Effector memory CD8-positive, alpha-beta T cell (primary cell): ENCODE data around the gene PCDH18.

Source experiments
- ATAC-seq: fragments of 150-1000 bp; cut with Tn5 transposase; replicated peaks from 2 replicates; pipeline ENCODE4 v1.10.0; 2021; ENCODE audit warnings: mild to moderate bottlenecking, moderate library complexity
- DNase-seq, 3 experiments: peaks; one replicate each; pipeline ENCODE4 v3.0.0; 2021
- H3K27ac Mint-ChIP-seq, 2 donors: one replicate each; pipeline ENCODE4 v1.8.0; 2022; ENCODE audit warnings: mild to moderate bottlenecking in 2 of 2, mixed read lengths in 2 of 2, moderate library complexity in 2 of 2
- H3K27me3 Mint-ChIP-seq, 2 donors: one replicate each; pipeline ENCODE4 v1.8.0; 2022; ENCODE audit warnings: mixed read lengths in 2 of 2
- H3K36me3 Mint-ChIP-seq: one replicate; pipeline ENCODE4 v1.8.0; 2022; ENCODE audit warnings: mild to moderate bottlenecking, moderate library complexity, mixed read lengths; ENCODE audit not compliant: insufficient read depth
- H3K4me1 Mint-ChIP-seq, 2 donors: one replicate each; pipeline ENCODE4 v1.8.0; 2022; ENCODE audit warnings: low read depth in 2 of 2, mixed read lengths in 2 of 2
- H3K4me3 Mint-ChIP-seq, 2 donors: one replicate each; pipeline ENCODE4 v1.8.0; 2022; ENCODE audit warnings: mild to moderate bottlenecking in 2 of 2, mixed read lengths in 2 of 2, moderate library complexity in 2 of 2
- H3K9me3 Mint-ChIP-seq, 2 donors: one replicate each; pipeline ENCODE4 v1.8.0; 2022; ENCODE audit warnings: mixed read lengths in 2 of 2
- total RNA-seq, 9 experiments: gene quantifications; one replicate each; lab custom pipeline; 2026; lab: John Stamatoyannopoulos, UW

Gene PCDH18, protein sequence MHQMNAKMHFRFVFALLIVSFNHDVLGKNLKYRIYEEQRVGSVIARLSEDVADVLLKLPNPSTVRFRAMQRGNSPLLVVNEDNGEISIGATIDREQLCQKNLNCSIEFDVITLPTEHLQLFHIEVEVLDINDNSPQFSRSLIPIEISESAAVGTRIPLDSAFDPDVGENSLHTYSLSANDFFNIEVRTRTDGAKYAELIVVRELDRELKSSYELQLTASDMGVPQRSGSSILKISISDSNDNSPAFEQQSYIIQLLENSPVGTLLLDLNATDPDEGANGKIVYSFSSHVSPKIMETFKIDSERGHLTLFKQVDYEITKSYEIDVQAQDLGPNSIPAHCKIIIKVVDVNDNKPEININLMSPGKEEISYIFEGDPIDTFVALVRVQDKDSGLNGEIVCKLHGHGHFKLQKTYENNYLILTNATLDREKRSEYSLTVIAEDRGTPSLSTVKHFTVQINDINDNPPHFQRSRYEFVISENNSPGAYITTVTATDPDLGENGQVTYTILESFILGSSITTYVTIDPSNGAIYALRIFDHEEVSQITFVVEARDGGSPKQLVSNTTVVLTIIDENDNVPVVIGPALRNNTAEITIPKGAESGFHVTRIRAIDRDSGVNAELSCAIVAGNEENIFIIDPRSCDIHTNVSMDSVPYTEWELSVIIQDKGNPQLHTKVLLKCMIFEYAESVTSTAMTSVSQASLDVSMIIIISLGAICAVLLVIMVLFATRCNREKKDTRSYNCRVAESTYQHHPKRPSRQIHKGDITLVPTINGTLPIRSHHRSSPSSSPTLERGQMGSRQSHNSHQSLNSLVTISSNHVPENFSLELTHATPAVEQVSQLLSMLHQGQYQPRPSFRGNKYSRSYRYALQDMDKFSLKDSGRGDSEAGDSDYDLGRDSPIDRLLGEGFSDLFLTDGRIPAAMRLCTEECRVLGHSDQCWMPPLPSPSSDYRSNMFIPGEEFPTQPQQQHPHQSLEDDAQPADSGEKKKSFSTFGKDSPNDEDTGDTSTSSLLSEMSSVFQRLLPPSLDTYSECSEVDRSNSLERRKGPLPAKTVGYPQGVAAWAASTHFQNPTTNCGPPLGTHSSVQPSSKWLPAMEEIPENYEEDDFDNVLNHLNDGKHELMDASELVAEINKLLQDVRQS
- 0 to 1.3 (median 0.07) reads per million in 9 experiments for total RNA-seq

DNA sequence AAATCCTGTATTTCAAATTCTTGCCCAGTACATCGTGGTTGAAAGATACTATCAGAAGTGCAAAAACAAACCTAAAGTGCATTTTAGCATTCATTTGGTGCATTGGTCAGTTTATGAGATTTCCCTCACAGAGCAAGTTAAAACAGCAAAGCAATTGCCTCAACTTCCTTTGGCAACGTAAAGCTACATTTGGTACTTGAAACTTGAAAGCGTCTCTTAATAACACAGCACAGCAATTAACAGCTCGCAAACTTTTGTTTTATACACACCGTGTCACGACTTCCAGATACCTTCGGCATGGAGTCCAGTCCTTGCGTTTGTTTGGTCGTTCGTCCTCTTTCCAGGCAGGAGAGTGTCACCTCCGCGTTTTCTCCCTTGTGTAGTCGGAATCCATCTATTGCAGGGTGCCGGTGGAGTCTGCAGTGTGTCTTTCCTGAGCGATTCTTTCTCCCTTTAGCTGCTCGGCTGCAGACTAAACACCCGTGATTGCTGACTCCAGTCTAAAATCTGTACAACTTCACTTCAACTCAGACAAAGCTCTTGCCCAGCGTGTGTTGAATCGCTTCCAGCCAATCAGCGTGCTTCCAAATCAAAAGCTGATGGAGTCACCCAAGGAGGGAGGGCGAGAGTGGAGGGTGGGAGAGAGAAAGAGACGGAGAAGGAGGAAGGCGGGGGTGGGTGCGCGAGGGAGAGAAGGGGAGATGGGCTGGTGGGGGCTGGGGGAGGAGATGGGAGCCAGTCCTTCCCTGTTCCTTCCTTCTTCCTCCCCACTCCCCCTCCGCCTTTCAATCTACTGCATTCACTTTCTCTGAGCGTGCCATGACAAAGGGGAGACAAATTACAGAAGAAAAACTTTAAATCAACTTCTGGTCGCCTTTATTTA, at the start of gene PCDH18:
TSS of gene PCDH18 (minus strand) at position 509 of the 883 bp plus-strand sequence. CDS start at position 103, 406 bp downstream.
- Mint-ChIP-seq H3K9me3 (peaks cover 1 to 5% of the 10 kb centered on the region in 2 donors), H3K27me3 (no peaks in the 10 kb centered on the region), H3K36me3 (no peaks in the 10 kb centered on the region), H3K27ac (no peak within 1 kb of the TSS), H3K4me1 (no peaks in the 10 kb centered on the region), H3K4me3 (no peak within 1 kb of the TSS)
- DNase-seq (no peak), ATAC-seq (no peak)

DNA sequence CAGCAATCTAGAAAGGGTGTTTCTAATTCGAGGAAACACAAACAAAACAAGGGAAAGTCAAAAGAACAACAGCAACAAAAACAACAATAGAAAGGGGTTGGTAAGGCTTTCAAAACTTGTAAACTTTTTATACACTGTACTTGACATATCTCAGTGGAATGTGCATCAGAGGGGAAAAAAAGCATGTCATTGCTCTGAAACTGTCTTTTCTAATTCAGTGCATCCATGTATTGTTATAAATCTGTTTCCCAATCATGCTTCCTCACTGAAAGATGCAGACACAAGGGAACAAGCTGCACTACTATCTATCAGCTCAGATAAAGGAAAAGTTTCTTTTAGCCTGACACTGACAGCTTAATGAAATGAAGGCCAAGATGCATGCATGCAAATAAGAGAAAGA, 44.2 kb upstream of the PCDH18 start:
- no peak for ATAC-seq

DNA sequence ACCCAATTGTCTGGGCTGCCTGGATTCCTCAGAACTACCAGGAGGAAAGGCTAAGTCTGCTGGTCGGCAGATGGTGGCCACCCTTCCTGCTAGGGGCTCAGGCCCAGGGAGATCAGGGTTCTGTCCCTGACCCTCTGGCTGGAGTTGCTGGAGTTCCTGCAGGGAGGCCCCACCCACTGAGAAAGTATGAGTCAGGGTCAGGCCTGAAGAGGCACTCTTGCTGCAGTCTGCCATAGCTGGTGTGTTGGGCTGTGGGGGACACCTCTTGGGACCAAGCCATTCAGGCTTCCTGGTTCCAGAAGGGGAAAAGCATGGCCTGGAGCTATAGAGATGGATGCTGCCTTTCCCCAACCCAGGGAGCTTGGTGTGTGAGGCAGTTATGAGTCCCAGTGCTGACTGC, 40.4 kb upstream of the PCDH18 start:
- no peaks in the 10 kb centered on the region for H3K36me3 Mint-ChIP-seq
- no peaks in the 10 kb centered on the region for H3K27me3 Mint-ChIP-seq
- no peaks in the 10 kb centered on the region for H3K4me1 Mint-ChIP-seq
- peaks cover 12 to 31% of the 10 kb centered on the region in 2 donors for H3K9me3 Mint-ChIP-seq
- no peak for ATAC-seq
- H3K4me3 Mint-ChIP-seq, result no peak overlapping the region
- no peak for DNase-seq
- no peak overlapping the region for H3K27ac Mint-ChIP-seq

More for the DNA sequence above, 44.2 kb upstream of the PCDH18 start:
- no peak overlapping the region for H3K4me3 Mint-ChIP-seq
- peaks cover 13 to 14% of the 10 kb centered on the region in 2 donors for H3K9me3 Mint-ChIP-seq
- no peaks in the 10 kb centered on the region for H3K4me1 Mint-ChIP-seq
- no peak for DNase-seq
- no peak overlapping the region for H3K27ac Mint-ChIP-seq
- no peaks in the 10 kb centered on the region for H3K27me3 Mint-ChIP-seq
- H3K36me3 Mint-ChIP-seq, result no peaks in the 10 kb centered on the region

DNA sequence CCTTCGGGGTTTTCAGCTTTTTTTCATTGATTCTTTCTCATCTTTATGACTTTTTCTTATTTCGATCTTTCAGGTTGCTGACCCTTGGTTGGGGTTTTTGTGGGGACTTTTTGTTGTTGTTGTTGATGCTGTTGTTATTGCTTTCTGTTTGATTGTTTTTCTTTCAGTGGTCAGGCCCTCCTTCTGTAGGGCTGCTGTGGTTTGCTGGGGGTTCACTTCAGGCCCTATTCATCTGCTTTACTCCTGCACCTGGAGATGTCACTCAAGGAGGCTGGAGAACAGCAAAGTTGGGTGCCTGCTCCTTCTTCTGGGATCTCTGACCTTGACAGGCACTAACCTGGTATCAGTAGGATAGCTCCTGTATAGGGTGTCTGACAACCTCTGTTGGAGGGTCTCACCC, 39.9 kb upstream of the PCDH18 start:
- H3K27ac Mint-ChIP-seq, result no peak overlapping the region
- no peaks in the 10 kb centered on the region for H3K27me3 Mint-ChIP-seq
- peaks cover 12 to 31% of the 10 kb centered on the region in 2 donors for H3K9me3 Mint-ChIP-seq
- ATAC-seq, result no peak
- no peak overlapping the region for H3K4me3 Mint-ChIP-seq
- no peaks in the 10 kb centered on the region for H3K36me3 Mint-ChIP-seq
- H3K4me1 Mint-ChIP-seq, result no peaks in the 10 kb centered on the region
- DNase-seq, result no peak

DNA sequence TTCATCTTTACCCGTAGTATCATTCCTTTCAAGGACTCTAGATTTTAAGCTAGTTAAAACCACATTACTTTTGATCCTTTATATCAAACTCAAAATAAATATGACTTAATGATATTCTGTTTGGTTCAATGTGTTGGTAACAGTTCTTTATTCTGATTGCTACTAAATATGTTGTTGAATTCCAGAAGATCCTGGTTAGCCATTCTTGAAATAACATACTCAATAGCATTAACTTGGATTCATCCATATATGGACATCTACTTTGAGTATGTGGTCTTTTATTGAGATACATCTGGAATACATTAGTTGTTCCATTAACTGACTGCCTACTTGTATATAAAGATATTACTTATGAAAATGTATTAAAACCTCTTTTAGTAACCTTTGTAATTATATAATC, 27.5 kb upstream of the PCDH18 start:
- ATAC-seq (no peak), DNase-seq (no peak)
- no peaks in the 10 kb centered on the region for H3K36me3 Mint-ChIP-seq
- no peak overlapping the region for H3K4me3 Mint-ChIP-seq
- no peaks in the 10 kb centered on the region for H3K4me1 Mint-ChIP-seq
- H3K27me3 Mint-ChIP-seq, result no peaks in the 10 kb centered on the region
- no peak overlapping the region for H3K27ac Mint-ChIP-seq
- peaks cover 4 to 13% of the 10 kb centered on the region in 2 donors for H3K9me3 Mint-ChIP-seq

DNA sequence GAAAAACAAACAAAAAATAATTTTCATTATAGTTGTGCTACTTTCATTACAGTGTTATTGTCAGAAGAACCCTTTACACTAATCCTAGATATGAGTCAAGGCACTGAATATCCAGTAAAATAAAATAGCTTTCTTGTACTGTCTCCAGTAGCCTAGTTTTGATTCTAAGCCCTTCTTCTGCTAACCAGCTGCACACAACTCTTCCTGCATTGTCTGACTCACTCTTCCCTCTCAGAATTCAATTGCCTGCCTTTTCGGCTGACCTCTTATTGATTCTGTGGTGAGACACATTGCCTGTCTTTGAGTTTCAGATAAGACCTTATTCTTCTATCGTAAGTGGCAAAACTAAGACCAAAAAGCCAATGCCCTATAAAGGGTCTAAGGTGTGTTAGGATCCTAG, 26.7 kb upstream of the PCDH18 start:
- no peak for ATAC-seq
- no peaks in the 10 kb centered on the region for H3K4me1 Mint-ChIP-seq
- peaks cover 7 to 13% of the 10 kb centered on the region in 2 donors for H3K9me3 Mint-ChIP-seq
- H3K27ac Mint-ChIP-seq, result no peak overlapping the region
- no peak overlapping the region for H3K4me3 Mint-ChIP-seq
- H3K27me3 Mint-ChIP-seq, result no peaks in the 10 kb centered on the region
- no peaks in the 10 kb centered on the region for H3K36me3 Mint-ChIP-seq
- no peak for DNase-seq

DNA sequence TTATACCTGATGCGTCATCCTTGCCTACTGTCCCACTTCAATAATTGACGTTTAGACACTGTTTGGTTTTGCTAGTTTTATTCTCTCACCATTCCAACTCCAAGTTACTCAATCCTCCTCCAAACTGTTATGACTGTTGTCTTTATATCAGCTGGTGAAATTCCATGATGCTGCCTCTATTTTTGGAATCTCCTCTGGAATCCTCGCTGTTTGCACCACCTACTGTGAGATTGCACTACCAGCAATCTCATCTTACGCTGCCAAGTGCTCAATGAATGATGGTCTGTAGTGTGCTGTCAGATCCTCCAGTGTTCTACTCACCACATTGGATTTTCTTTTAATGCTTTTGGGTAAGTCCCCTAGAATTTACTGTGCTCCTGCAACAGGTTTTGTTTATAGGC, 13.2 kb upstream of the PCDH18 start:
- no peak for ATAC-seq
- H3K9me3 Mint-ChIP-seq, result peaks cover 0 to 2% of the 10 kb centered on the region in 2 donors
- H3K27ac Mint-ChIP-seq, result no peak overlapping the region
- no peak for DNase-seq
- H3K27me3 Mint-ChIP-seq, result no peaks in the 10 kb centered on the region
- no peaks in the 10 kb centered on the region for H3K36me3 Mint-ChIP-seq
- H3K4me1 Mint-ChIP-seq, result no peaks in the 10 kb centered on the region
- no peak overlapping the region for H3K4me3 Mint-ChIP-seq

DNA sequence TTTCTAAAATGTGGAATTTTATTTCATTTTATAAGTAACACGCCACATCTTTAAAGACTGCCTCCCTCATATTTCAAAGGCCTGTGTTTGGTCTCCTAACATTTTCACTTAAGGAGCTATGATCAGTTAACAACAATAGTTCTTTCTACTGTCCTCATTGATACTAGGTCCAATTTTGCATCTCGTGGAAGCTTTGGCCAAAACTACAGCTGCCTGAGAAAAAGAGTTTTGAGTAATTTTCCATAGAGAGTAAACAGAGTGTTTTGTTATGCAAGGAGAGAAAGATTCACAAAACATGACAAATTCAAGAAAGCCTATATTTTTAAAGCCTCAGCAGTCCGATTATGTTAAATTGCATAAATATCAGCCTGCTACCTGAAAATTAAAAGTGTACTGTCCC, 11.4 kb upstream of the PCDH18 start:
- H3K27me3 Mint-ChIP-seq, result no peaks in the 10 kb centered on the region
- H3K4me3 Mint-ChIP-seq, result no peak overlapping the region
- H3K36me3 Mint-ChIP-seq, result no peaks in the 10 kb centered on the region
- no peaks in the 10 kb centered on the region for H3K4me1 Mint-ChIP-seq
- ATAC-seq (no peak), DNase-seq (no peak)
- no peak overlapping the region for H3K27ac Mint-ChIP-seq
- peaks cover 0 to 2% of the 10 kb centered on the region in 2 donors for H3K9me3 Mint-ChIP-seq

DNA sequence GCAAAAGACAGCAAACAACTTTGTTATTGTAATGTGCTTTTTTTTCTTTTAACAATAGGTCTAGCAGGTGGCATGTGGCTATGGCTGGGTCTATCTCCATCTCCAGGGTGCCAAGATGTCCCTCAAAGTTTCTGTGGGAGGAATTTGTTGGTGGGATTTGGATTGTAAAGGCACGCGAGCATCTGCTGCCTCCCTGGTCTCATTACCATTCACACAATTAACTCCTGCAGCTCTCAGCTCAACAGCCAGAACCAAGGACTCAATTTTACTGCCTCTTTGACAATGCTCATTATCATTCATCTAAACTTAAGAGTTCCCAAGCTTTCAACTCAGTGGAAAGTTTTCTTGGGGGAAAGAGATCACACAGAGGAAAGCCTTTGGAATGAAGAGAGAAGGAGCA, 10.9 kb upstream of the PCDH18 start:
- no peak overlapping the region for H3K27ac Mint-ChIP-seq
- no peaks in the 10 kb centered on the region for H3K27me3 Mint-ChIP-seq
- H3K36me3 Mint-ChIP-seq, result no peaks in the 10 kb centered on the region
- H3K9me3 Mint-ChIP-seq, result peaks cover 0 to 2% of the 10 kb centered on the region in 2 donors
- H3K4me3 Mint-ChIP-seq, result no peak overlapping the region
- no peaks in the 10 kb centered on the region for H3K4me1 Mint-ChIP-seq
- DNase-seq (no peak), ATAC-seq (no peak)

DNA sequence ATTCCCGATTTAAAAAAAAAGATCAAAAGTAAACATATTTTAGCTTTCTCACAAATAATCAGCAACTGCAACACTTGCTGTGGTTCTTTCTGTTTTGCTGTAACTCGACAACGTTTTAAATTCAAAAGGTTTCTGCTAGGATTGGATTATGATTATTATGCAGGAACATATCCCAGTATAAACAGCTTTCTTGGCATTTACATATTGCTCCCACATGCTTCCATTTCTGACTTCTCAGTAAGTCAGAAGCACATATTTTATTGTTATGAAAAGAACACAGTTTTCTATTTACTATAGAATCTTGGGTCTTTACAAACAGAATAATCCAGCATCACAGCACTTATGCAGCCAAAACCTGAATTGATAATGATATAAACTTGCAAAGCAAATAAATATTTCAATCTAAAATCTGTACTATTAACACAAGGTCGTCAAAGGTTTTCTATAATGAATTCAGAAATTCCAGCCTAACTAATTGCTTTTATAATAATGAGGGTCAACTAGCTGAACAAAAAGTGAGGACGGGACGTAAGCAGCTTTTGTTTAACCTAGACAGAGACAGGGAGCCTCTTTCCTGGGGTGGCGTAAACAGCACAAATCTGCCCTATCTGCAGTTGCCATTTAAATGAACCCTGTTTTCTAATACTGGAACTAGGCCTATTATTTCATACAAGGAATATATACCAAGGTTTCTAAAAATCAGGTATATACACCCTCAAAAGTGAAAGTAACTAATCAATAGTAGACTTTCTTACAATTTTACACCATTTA, 9.8 kb upstream of the PCDH18 start:
- H3K36me3 Mint-ChIP-seq, result no peaks in the 10 kb centered on the region
- H3K27me3 Mint-ChIP-seq, result no peaks in the 10 kb centered on the region

DNA sequence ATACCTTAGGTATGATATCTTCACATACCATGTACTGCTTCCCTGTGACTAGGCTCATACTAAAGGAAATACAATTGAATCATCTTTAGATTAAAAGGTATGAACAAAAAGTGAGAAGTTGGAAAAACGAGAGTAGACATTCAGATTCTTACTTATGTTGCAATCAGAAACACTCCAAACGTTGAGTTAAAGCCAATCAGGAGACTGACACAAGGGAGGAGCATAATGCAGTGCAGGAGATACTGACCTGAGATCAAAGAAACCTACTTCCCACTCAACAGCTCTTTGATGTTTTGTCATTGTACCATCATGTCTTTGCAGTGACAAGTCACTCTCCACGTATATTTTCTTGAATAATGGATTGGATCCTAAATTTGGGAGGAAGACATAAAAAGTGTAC, 8.9 kb upstream of the PCDH18 start:
- peaks cover 1 to 5% of the 10 kb centered on the region in 2 donors for H3K9me3 Mint-ChIP-seq
- no peaks in the 10 kb centered on the region for H3K4me1 Mint-ChIP-seq
- no peak for ATAC-seq
- H3K36me3 Mint-ChIP-seq, result no peaks in the 10 kb centered on the region
- no peak overlapping the region for H3K27ac Mint-ChIP-seq
- DNase-seq, result no peak
- H3K27me3 Mint-ChIP-seq, result no peaks in the 10 kb centered on the region
- no peak overlapping the region for H3K4me3 Mint-ChIP-seq

More for the DNA sequence above, 9.8 kb upstream of the PCDH18 start:
- H3K4me1 Mint-ChIP-seq, result no peaks in the 10 kb centered on the region
- peaks cover under 1% of the 10 kb centered on the region in 2 donors for H3K9me3 Mint-ChIP-seq
- ATAC-seq (no peak), DNase-seq (no peak)
- no peak overlapping the region for H3K4me3 Mint-ChIP-seq
- H3K27ac Mint-ChIP-seq, result no peak overlapping the region

DNA sequence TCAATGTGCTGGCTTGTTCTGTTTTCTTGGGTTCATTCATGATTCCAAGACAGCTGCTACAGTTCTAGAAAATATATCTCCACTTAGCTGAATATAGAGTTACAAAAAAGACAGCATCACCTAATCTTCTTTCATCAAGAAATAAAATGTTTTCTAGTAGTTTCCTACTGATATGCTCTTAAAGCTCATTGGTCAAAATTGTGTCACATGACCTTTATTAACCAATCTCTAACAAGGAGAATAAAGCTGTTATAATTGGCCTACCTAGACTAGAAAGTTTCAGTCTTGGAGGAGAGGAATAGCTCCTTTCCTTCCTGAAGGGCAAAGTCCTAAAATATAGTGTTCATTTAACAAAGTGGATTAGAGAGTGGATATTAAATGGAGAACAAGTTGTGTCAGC, 8.1 kb upstream of the PCDH18 start:
- ATAC-seq (no peak), DNase-seq (no peak)
- Mint-ChIP-seq H3K27me3 (no peaks in the 10 kb centered on the region), H3K9me3 (peaks cover 1 to 5% of the 10 kb centered on the region in 2 donors), H3K36me3 (no peaks in the 10 kb centered on the region), H3K4me1 (no peaks in the 10 kb centered on the region), H3K4me3 (no peak overlapping the region), H3K27ac (no peak overlapping the region)
